GM18951 (cell line): ENCODE results near the gene TIMM8A.

Experiments
- POLR2A ChIP-seq: IDR thresholded peaks from 4 replicates; pipeline ENCODE4 v1.6.1; 2011; ENCODE audit warnings: mild to moderate bottlenecking; ENCODE audit not compliant: insufficient read length, insufficient read depth; ENCODE audit errors: extremely low read depth
- in situ Hi-C: fragments of 300-500 bp; cut with MboI; formaldehyde crosslinking; loops from one replicate; pipeline ENCODE4 v1.12.0; 2022; ENCODE audit warnings: low sequenced_read_pairs, mixed read lengths, inconsistent platforms; ENCODE audit not compliant: unreplicated experiment

TIMM8A gene

GRCh38 chrX:101348452-101349192 lies at the start of gene TIMM8A:
TSS of gene TIMM8A (minus strand) at chrX:101348742. CDS start at chrX:101348664, 78 bp downstream.
- in situ Hi-C loops, result no loop called here
- peak; percentile 83 for TF ChIP-seq POLR2A

GRCh38 chrX:101397779-101398178 lies 49.2 kb upstream of the TIMM8A start:
- in situ Hi-C loops, result no loop called here

GRCh38 chrX:101395789-101396188 lies 47.2 kb upstream of the TIMM8A start:
- in situ Hi-C loops, result no loop called here

More at GRCh38 chrX:101397779-101398178, 49.2 kb upstream of the TIMM8A start:
- no peak for TF ChIP-seq POLR2A

GRCh38 chrX:101394372-101394771 lies 45.8 kb upstream of the TIMM8A start:
- in situ Hi-C loops, result no loop called here
- no peak for TF ChIP-seq POLR2A

More at GRCh38 chrX:101395789-101396188, 47.2 kb upstream of the TIMM8A start:
- no peak for TF ChIP-seq POLR2A

GRCh38 chrX:101393530-101394305 lies 45.2 kb upstream of the TIMM8A start:
- in situ Hi-C loops, result no loop called here
- TF ChIP-seq POLR2A, result no peak

GRCh38 chrX:101391831-101392230 lies 43.3 kb upstream of the TIMM8A start:
- TF ChIP-seq POLR2A, result peak; percentile 5

GRCh38 chrX:101390664-101391525 lies 42.4 kb upstream of the TIMM8A start, which contains the start of gene RPL36A:
TSS of gene RPL36A (plus strand) at chrX:101391011. CDS start at chrX:101391044, 33 bp downstream.
- in situ Hi-C loops, result no loop called here
- peak; percentile 91 for TF ChIP-seq POLR2A

More at GRCh38 chrX:101391831-101392230, 43.3 kb upstream of the TIMM8A start:
- in situ Hi-C loops, result no loop called here

- in situ Hi-C loops, result no loop called here
- TF ChIP-seq POLR2A, result no peak
Observed at GRCh38 chrX:101388604-101389003, 40.1 kb upstream of the TIMM8A start.

GRCh38 chrX:101386542-101386885 lies 38.0 kb upstream of the TIMM8A start:
- TF ChIP-seq POLR2A, result no peak
- in situ Hi-C loops, result no loop called here

GRCh38 chrX:101385795-101386541 lies 37.4 kb upstream of the TIMM8A start, which contains the start of gene BTK:
TSS of gene BTK (minus strand) at chrX:101386191. CDS start at chrX:101375284, 10,907 bp downstream.
- in situ Hi-C loops, result no loop called here
- peak; percentile 59 for TF ChIP-seq POLR2A

- no peak for TF ChIP-seq POLR2A
Observed at GRCh38 chrX:101385026-101385684, 36.6 kb upstream of the TIMM8A start.

More at GRCh38 chrX:101385026-101385684, 36.6 kb upstream of the TIMM8A start:
- in situ Hi-C loops, result no loop called here
